GM04504 (cell line): ENCODE results near the gene ZNF611.
"Not testable (repeated sequence)": the region's sequence is repeated elsewhere in the genome, so short reads cannot be mapped to it uniquely, and the experiment has no call there.

Source experiments
- DNase-seq: peaks from one replicate; pipeline ENCODE4 v3.0.0-alpha.2; 2012; ENCODE audit warnings: low read depth

ZNF611 gene

GRCh38 chr19:52681216-52681615, 53.6 kb downstream of the ZNF611 start:
- not testable (repeated sequence) for DNase-seq

GRCh38 chr19:52679598-52679997, 55.2 kb downstream of the ZNF611 start:
- DNase-seq: no peak

- DNase-seq: not testable (repeated sequence)
Measured at GRCh38 chr19:52675239-52675638, 59.6 kb downstream of the ZNF611 start.

DNA sequence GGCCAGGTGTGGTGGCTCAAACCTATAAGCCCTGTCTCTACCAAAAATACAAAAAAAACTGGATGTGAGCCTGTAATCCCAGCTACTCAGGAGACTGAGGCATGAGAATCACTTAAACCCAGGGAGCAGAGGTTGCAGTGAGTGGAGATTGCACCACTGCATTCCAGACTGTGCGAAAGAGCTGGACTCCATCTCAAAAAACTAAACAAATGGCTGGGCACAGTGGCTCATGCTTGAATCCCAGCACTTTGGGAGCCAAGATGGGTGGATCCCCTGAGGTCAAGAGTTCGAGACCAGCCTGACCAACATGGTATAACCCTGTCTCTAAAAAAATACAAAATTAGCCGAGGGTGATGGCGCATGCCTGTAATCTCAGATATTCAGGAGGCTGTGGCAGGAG, 61.8 kb downstream of the ZNF611 start:
- DNase-seq: no peak

DNA sequence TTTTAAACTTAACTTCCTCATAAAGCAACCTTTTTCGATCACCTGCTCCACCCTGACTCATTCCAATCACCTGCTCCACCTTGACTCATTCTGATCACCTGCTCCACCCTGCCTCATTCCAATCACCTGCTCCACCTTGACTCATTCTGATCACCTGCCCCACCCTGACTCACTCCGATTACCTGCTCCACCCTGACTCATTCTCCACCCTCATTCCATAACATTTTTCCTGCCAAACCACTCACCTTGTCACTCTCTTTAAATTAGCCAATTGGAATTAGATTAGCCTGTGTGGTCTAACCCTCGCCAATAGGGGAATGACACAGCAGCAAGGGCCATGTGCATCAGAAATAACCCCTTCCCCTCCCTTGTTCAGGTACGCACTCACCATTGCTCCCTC, 64.8 kb downstream of the ZNF611 start:
- no peak for DNase-seq

- DNase-seq: no peak
Measured at GRCh38 chr19:52669586-52669985, 65.3 kb downstream of the ZNF611 start.

GRCh38 chr19:52667972-52668371, 66.9 kb downstream of the ZNF611 start:
- no peak for DNase-seq

DNA sequence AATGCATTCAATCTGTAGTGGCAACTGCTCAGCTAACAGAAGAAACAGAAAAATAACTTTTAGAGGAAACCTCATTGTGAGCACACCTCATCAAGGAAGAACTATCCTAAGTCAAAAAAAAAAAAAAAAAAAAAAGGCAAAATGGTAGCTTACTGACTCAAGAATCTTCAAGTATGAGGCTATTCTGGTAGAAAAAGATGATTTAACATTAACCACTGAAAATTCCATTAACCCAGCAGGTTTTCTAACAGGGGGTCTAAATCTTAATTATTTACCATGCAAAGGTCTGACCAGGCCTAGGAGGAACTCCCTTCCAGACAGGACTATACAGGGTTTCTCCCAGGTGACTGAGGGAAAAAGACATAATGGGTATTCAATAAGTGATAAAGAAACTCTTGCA, 68.3 kb downstream of the ZNF611 start:
- DNase-seq: no peak

DNA sequence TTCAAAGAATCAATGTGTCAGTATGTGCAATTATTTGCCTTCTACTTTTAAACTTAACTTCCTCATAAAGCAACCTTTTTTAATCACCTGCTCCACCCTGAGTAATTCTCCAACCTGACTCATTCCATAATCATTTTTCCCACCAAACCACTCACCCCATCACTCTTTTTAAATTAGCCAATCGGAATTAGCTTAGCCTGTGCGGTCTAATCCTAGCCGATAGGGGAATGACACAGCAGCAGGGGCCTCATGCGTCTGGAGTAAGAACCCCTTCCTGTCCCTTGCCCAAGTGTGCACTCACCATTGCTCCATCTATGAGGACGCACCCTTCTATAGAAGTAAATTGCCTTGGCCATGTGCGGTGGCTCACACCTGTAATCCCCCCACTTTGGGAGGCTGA, 69.3 kb downstream of the ZNF611 start:
- no peak for DNase-seq

- DNase-seq: no peak
Measured at GRCh38 chr19:52665027-52665426, 69.8 kb downstream of the ZNF611 start.

GRCh38 chr19:52664461-52664860, 70.4 kb downstream of the ZNF611 start:
- DNase-seq: no peak

GRCh38 chr19:52662631-52663030, 72.2 kb downstream of the ZNF611 start:
- DNase-seq: no peak

DNA sequence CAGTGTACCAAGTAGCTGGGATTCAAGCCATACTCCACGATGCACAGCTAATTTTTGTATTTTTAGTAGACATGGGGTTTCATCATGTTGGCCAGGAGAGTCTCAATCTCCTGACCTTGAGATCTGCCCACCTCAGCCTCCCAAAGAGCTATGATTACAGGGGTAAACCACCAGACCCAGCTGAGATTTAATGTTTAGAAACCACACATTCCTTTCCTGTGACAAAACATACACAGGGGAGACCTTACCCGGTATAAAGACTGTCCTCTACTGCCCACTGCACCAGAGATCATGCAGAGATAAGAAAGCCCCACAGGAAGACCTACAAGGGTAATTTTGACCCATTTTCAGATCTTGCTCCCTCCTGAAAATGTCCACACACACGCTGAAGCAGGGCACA, 73.9 kb downstream of the ZNF611 start:
- DNase-seq: no peak

DNA sequence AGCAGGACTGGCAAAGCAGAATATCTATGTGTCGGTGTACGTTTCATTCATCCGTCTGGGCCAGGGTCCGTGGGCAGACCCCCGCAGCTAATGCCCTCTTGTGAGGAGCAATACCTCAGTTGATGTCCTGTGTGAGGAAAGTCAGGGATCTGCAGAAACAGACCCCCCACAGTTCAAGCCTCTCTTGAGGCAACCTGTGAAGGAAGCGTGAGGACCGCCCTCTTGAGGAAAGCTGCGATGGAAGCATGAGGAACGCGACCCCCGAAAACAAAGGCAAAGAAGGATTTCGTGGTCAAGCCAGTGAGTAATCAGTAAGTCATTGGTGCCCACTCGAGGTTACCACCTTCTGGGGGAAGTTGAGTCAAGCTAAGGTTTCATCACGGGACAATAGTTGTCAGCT, 75.8 kb downstream of the ZNF611 start:
- no peak for DNase-seq

- DNase-seq: no peak
Measured at GRCh38 chr19:52658595-52658994, 76.2 kb downstream of the ZNF611 start.

DNA sequence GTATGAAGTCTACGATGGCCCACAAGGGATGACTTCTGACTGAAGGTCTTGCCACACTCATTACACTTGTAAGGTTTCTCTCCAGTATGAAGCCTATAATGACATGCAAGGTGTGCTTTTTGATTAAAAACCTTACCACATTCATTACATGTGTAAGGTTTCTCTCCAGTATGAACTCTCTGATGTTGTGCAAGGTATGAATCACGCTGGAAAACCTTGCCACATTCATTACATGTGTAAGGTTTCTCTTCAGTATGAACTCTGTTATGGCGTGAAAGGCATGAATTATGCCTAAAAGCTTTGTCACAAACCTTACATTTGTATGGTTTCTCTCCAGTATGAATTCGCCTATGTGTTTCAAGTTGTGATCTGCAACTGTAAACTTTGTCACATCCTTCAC, 81.7 kb downstream of the ZNF611 start:
- no peak for DNase-seq
